Colonic mucosa (tissue), 4 donors: Measurements from ENCODE around the gene CLPSL1. TPM values are rescaled to one million over a fixed set of nuclear protein-coding genes. Genes with fewer than 3 reads are reported as not detected.

Source experiments
- DNase-seq: peaks from one replicate; pipeline ENCODE4 v3.0.0-alpha.2; 2020
- H3K27ac ChIP-seq: fragments of 200-600 bp; one replicate; pipeline ENCODE4 v1.8.0; 2021
- H3K27me3 ChIP-seq: fragments of 200-600 bp; one replicate; pipeline ENCODE4 v1.8.0; 2021
- H3K36me3 ChIP-seq: fragments of 200-600 bp; one replicate; pipeline ENCODE4 v1.8.0; 2021
- H3K4me1 ChIP-seq: fragments of 200-600 bp; one replicate; pipeline ENCODE4 v1.8.0; 2021; ENCODE audit warnings: mild to moderate bottlenecking
- H3K4me3 ChIP-seq: fragments of 200-600 bp; one replicate; pipeline ENCODE4 v1.8.0; 2021
- H3K9ac ChIP-seq, 2 donors: one replicate each; pipeline ENCODE4 v1.7.0; 2013; ENCODE audit warnings: control low read depth in 2 of 2, low read depth in 2 of 2, low read length in 2 of 2
- H3K9me3 ChIP-seq: fragments of 200-600 bp; one replicate; pipeline ENCODE4 v1.8.0; 2021
- CTCF ChIP-seq: fragments of 200-600 bp; IDR thresholded peaks from one replicate; pipeline ENCODE4 v1.8.0; 2022; ENCODE audit warnings: antibody characterized with exemption, mild to moderate bottlenecking
- intact Hi-C: fragments of 100-400 bp; cut with DNase I; formaldehyde crosslinking; loops from one replicate; pipeline ENCODE4 v1.14.1; 2022
- total RNA-seq, 2 donors: library from RNA; stranded (reverse); fragmentation: NEBNext Ultra II Directional in 1 of 2; extraction: Animal tissue kit (Norgen Biotek cat#: 25700) in 1 of 2; gene quantifications; one replicate each; pipeline ENCODE4 v1.2.1, GENCODE V29; 2021
- donor health status: healthy.
- donor health status: DM: no; HTN: no; CAD: no.
- donor health status: DM: no; HTN: no; CAD: no.

CLPSL1 gene
- total RNA-seq, 2 donors from 2014 or later, result not detected

GRCh38 chr6:35736253-35736894, 44.4 kb upstream of the CLPSL1 start:
- no peak overlapping the region for H3K27ac ChIP-seq
- no peak overlapping the region for H3K4me3 ChIP-seq
- TF ChIP-seq CTCF, result peak; percentile 84
- peak; percentile 91 for DNase-seq
- H3K9ac ChIP-seq, result no peak overlapping the region
- H3K9me3 ChIP-seq, result no peaks in the 10 kb centered on the region
- H3K4me1 ChIP-seq, result peaks cover 12% of the 10 kb centered on the region
- no peaks in the 10 kb centered on the region for H3K36me3 ChIP-seq
- intact Hi-C loops, result loop anchor here (2.0 kb wide), 2 partner anchors 154 to 214 kb away; no protein-coding TSS in a partner anchor
- H3K27me3 ChIP-seq, result no peaks in the 10 kb centered on the region

DNA sequence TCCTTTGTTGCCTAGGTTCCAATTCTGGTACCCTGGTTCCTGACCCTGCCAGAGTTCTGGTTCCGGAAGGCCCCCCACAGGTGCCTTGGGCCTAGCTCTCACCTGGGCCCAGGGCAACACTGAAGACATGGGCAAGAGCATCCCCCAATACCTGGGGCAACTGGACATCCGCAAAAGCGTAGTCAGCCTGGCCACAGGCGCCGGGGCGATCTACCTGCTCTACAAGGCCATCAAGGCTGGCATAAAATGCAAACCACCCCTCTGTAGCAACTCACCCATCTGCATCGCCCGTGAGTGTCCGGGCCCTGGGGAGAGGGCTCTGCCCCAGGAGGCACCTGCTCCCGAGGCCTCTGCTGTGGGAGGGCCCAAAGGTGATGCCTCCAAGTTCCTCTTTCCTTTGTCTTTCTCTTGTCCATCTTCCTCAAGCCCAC, 43.8 kb upstream of the CLPSL1 start, which contains the start of gene ARMC12:
Gene ARMC12, plus strand, starts transcription at position 51 of the 431 bp plus-strand sequence. Its CDS starts 77 bp downstream, at position 128.
- Histone ChIP-seq H3K4me3 (no peak within 1 kb of the TSS), H3K9ac (peak within 1 kb of the TSS in 1 of 2 donors; percentile 32), H3K27ac (no peak within 1 kb of the TSS), H3K9me3 (no peaks in the 10 kb centered on the region), H3K27me3 (no peaks in the 10 kb centered on the region), H3K4me1 (peaks cover 12% of the 10 kb centered on the region), H3K36me3 (no peaks in the 10 kb centered on the region)
- intact Hi-C loops, result loop anchor here (2.0 kb wide), 2 partner anchors 154 to 214 kb away; no protein-coding TSS in a partner anchor
- DNase-seq, result no peak
- no peak for TF ChIP-seq CTCF

DNA sequence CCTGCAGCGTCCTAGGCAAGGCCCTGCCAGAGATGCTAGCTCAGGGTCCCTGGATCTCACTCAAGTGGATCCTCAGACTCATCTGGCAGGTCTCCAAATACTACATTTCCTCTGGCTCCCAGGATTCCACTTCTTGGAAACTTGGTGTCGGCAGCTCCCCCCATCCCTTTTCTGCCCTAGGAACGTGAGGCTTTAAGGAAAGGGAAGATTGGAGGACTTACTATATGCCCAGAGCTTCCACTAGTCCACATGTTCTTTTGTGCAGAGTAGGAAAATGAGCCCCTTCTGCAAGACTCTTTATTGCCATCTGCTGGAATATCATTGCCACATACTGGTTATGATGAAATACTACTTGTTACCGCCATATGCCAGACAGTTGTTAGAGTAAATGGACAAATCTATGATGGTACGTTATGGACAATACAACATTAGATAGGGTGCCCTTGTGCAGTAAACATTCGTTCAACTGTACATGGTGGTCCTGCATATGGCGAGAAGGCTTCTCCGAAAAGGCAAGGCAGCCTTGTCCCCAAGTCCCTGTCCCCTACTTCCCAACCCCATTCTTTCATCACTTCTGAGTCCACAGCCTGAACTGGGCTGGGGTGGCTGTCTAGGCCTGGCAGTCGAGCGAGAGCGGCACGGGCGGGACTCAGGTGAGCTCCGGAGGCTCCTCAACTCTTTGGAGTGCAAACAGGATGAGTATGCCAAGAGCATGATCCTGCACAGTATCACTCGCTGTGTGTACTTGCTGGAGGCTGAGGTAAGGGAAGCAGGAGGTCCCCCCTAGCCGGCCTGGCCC, 43.2 kb upstream of the CLPSL1 start:
- peaks cover 9% of the 10 kb centered on the region for H3K4me1 ChIP-seq
- peak; percentile 24 for DNase-seq

GRCh38 chr6:35739645-35740524, 40.9 kb upstream of the CLPSL1 start:
- TF ChIP-seq CTCF, result no peak
- H3K9me3 ChIP-seq, result no peaks in the 10 kb centered on the region
- DNase-seq, result no peak
- no peak overlapping the region for H3K4me3 ChIP-seq
- H3K9ac ChIP-seq, result peak overlapping the region in 1 of 2 donors; percentile 29
- no peaks in the 10 kb centered on the region for H3K4me1 ChIP-seq
- intact Hi-C loops, result no loop called here
- H3K36me3 ChIP-seq, result no peaks in the 10 kb centered on the region
- peak overlapping the region; percentile 11 for H3K27ac ChIP-seq
- no peaks in the 10 kb centered on the region for H3K27me3 ChIP-seq

More for the DNA sequence above, 43.2 kb upstream of the CLPSL1 start:
- Histone ChIP-seq H3K9ac (no peak overlapping the region), H3K9me3 (no peaks in the 10 kb centered on the region), H3K36me3 (no peaks in the 10 kb centered on the region), H3K27me3 (no peaks in the 10 kb centered on the region), H3K27ac (no peak overlapping the region), H3K4me3 (no peak overlapping the region)
- peak; percentile 84 for TF ChIP-seq CTCF
- intact Hi-C loops, result loop anchor here (2.0 kb wide), 2 partner anchors 155 to 215 kb away; no protein-coding TSS in a partner anchor

GRCh38 chr6:35742842-35743241, 38.0 kb upstream of the CLPSL1 start:
- Histone ChIP-seq H3K9me3 (no peaks in the 10 kb centered on the region), H3K9ac (no peak overlapping the region), H3K4me1 (no peaks in the 10 kb centered on the region), H3K27ac (no peak overlapping the region), H3K27me3 (no peaks in the 10 kb centered on the region), H3K36me3 (no peaks in the 10 kb centered on the region), H3K4me3 (no peak overlapping the region)
- no peak for TF ChIP-seq CTCF
- intact Hi-C loops, result no loop called here
- no peak for DNase-seq
